HG03108 (cell line): ENCODE results near the gene C2CD3.
A peak's percentile ranks its signal among the peaks of the same experiment; 100 is the strongest.

Experiments used
- ATAC-seq: cut with Tn5 transposase; IDR thresholded peaks from one replicate; pipeline ENCODE4 v1.9.1; 2021; ENCODE audit warnings: moderate library complexity; ENCODE audit not compliant: unreplicated experiment

Gene C2CD3

GRCh38 chr11:73983741-73984538 lies 186.9 kb downstream of the C2CD3 start:
- no peak for ATAC-seq

DNA sequence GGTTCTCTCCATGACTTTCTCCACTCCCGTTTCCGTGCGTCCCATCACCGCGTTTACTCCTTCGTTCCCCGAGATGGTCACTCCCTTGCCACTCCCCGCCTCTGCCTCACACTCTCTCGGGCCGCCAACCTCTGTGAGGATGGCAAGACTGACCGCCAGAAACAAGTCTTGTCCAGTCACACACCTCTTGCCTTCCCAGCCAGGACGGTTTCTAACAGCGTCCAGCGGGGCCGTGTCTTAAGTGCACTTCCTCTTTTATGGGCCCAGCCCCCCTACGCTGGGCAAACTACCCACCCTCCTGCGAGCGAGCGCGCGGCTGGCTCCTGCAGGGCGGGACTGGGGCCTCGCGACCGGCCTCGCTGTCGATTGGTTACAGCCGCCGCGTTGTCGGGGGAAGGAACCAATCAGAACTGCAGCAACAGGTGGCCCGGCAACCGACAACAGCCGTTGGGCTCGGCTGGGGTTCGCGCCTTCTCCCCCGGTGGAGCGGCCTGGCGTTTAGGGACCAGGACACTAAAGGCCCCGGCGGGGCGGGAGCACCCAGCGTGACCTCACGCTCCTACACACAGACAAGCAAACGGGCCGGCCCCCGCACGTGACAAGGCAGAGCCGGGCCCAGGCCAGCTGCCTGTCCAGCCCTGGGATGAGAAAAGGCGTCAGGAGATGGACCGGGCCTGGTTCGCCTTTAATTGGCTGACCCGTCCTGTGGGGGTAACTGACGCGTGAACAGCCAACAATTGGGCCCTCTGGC lies 187.6 kb downstream of the C2CD3 start:
- peak; percentile 62 for ATAC-seq

DNA sequence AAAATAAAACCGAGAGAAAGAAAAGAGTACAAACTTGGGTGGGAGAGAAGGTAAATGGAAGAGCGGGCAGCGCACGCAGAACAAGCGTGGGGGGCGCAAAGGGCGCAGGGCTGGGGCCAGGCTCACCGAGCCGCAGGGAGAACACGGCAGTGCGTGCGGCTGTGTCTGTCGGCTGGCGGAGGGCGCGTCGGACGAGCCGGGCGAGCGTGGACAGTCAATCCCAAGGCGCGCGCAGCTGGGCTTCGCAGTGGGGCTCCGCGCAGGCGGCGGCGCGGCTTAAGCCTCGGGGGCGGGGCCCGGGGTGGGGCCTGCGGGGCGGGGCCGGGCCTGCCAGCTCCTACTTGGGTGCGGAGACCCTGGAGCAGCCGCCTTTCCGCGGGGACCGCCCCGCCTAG lies 188.2 kb downstream of the C2CD3 start, which contains the start of gene UCP2:
Gene UCP2, minus strand, starts transcription at position 249 of the 395 bp plus-strand sequence. CDS start 4,465 bp downstream, outside the sequence.
- ATAC-seq = peak; percentile 36

GRCh38 chr11:73981051-73981805 lies 189.6 kb downstream of the C2CD3 start:
- ATAC-seq = no peak

DNA sequence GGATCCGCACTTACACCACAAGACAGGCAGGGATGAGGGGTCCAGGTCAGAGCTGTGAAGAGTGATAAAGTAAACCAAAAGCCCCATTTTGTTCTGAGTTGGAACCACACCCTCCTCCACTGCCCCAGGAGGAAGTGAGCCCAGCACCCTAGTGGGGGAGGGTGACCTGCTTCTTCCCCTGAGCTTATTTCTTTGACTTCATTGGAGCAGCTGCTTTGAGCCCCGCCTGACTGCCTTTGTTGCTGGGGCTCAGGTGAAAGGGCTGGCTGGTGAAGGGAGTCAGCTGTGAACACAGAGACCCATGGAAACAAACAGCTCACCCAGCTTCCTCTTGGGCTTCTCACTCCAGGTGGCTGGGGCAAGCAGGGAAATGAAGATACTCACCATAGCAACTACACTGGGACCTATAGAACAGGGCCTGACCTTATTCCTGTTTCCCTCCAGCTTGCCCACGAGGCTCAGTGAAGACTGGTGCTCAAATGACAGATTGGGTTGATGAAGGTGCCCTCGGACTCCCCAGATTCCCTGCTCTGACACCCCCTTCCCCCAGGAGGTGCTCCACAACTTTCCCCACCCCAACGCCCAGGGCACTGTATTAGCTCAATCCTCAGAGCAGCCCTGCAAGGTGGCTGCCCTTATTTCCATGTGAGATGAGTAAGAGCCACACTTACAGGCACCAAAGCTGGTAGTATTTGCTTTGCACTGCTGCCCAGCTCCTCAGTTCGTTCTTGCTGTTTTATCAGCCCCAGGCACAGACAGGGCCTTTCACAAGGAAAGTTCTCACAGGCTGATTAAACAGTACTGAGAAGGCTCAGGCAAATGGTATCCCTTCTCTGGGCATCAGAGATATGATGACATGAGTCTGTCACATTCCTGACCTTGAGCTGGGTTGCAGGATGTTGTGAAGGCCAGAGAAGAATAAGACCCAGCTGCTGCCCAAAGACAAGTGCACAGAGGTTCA lies 190.5 kb downstream of the C2CD3 start:
- ATAC-seq = peak; percentile 46

DNA sequence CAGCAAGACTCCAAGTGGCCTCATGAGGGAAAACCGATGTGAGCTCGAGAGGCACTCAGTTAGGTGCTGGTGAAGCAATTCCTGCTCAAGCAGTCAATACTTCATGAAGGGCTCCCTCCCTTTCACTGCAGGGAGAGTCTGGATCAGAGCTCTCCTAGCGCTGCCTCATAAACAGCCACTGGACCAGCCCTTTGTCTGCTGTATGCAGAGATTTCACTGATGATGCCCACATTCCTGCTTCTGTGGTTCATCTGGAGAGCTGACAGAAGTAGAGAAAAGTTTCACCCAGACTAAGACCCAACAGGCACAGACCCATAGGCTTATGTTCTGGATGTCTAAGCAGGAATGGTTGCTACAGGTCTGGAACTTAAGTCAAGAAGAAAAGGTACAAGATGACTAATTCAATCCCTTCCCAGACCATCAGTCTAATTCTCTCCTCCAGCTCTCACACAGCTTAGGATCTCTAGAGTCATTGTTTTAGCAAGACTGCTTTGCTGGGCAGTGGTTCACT lies 192.2 kb downstream of the C2CD3 start:
- ATAC-seq = no peak

DNA sequence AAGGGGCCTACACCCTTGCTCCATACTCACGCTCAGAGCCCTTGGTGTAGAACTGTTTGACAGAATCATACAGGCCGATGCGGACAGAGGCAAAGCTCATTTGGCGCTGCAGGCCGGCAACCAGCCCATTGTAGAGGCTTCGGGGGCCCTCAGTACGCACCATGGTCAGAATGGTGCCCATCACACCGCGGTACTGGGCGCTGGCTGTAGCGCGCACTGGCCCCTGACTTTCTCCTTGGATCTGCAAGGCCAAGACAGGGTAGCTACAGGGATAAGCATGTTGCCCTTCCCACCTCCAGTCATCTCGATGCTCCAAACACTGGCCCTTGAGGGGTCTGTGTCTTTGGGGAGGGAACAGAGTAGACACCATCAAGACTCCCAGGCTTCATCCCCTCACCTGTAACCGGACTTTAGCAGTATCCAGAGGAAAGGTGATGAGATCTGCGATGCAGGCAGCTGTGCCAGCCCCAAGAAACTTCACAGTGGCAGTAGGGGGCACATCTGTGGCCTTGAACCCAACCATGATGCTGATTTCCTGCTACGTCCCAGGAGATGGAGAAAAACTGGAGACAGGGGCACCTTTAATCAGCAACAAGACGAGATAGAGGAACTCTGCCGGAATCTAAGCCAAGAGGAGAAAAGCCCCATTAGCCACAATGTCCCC lies 192.8 kb downstream of the C2CD3 start:
- ATAC-seq = no peak

DNA sequence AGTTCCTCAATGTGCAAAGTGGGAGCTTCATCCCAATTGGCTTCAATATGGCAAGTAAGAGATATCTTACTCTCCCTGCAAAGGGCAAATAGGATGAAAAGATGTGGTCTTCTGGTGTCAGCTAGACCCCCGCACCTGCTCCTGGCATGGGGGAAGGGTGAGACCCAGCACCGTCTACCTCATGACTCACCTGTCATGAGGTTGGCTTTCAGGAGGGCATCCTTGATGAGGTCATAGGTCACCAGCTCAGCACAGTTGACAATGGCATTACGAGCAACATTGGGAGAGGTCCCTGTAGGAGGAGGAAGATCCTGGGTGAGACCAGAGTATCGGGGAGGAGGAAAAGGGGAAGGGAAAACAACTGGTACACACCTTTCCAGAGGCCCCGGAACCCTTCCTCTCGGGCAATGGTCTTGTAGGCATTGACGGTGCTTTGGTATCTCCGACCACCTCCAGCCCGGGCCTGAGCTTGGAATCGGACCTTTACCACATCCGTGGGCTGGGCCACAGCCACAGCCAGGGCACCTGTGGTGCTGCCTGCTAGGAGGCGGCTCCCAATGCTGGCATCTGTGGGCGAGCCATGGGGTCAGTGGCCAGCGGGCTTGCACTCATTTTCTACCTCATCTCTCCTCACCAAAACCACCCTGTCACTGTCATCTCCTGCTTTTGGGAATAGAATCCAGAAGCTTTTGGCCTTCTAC lies 194.2 kb downstream of the C2CD3 start:
- no peak for ATAC-seq

- ATAC-seq = no peak
Measured at GRCh38 chr11:73975479-73975757, 195.4 kb downstream of the C2CD3 start.

DNA sequence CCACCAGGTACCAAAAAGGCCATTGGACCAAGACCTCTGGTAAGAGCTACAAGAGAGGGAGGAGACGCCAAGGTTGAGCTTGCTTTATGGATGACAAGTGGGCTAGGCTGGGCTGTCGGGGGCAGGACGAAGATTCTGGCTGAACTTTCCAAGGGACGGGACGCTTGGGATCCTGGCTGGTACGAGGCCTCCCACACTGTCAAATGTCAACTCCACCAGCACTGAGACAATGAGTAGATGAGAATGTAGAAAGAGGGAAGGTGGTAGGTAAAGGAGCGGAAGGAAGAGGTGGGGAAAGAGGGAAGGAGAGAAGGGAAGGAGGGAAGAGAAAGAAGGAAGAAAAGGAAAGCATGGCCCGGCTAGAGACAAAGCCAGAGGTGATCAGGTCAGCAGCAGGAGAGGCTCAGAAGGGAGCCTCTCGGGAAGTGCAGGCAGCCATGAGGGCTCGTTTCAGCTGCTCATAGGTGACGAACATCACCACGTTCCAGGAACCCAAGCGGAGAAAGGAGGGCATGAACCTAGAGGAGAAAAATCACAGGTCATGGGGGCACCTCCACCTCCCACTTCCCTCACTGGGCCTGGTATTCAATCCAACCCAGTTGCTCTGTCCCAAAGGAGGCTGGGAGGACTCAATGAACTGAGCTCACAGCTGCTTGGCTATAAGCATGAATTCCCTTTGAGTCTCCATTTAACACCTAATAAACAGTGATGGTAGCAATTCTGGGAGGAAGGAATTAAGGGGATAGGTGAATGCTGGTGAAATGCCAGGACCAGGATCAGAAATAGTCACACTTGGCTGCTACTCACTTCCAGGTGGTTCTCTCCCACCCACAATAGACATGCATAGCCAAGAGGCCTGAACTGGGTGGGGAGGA lies 196.0 kb downstream of the C2CD3 start:
- no peak for ATAC-seq

DNA sequence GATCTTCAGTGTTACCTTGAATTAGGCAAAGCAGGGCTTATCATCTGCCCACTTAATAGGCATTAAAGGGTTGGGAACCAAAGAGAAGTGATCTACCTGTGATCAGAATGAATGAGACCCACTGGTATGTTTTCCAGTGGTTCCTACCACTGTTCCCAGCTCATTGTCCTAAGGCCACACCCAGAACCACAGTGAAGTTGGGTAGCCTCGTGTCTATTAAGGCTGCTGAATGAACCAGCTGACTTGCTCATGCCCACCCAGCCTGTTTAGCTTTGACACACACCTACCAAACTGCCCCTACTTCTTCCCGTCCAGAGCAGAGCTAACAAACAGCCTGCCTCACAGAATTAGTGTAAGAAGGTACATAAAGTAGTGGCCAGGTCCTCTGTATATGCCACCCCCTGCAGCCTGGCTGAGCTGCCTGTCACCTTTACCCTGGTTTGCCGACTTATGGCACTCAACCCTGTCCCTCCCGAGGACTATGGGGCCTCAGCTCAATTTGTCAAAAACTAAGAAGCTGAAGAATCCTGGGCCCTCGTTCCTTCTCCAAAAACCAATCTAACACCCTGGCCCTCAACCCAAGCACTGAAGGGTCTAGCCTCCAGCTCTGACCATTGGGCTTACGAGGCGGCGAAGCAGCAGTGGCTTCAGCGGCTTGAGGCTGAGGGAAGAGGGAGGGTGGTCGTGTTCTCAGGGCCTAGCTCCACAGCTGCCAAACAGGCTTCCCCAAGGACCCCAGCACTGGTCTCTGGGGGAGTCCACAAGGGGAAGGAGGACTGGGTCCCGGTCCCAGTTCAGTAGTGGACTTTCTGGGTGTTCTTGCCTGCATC lies 198.0 kb downstream of the C2CD3 start:
- ATAC-seq = no peak

GRCh38 chr11:73972187-73972586 lies 198.6 kb downstream of the C2CD3 start:
- no peak for ATAC-seq

- ATAC-seq = no peak
Measured at GRCh38 chr11:73971175-73971719, 199.6 kb downstream of the C2CD3 start.

- no peak for ATAC-seq
Measured at GRCh38 chr11:73969991-73970800, 200.6 kb downstream of the C2CD3 start.

DNA sequence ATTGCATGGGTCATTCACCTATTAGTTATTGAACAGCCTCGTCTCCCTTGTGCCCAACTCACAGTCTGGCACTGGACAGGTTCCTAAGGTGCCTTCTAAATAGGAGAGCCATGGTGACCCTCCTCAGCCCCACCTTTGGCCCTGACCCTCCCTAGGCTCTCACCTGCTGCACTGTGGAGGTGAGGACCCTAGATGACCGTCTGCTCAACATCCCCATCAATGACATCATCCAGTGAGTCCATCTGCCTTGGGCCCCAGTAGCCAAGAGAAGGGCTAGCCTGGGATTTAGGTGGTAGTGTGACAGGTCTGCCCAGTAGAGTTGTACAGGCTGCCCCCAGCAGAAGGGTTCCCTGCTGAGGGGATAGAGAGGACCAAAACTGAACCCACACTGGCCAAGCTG lies 201.7 kb downstream of the C2CD3 start:
- no peak for ATAC-seq

GRCh38 chr11:73968356-73968966 lies 202.3 kb downstream of the C2CD3 start:
- ATAC-seq = no peak
